Transverse colon (tissue), 4 donors: ENCODE data around the gene ANO1. TPM values are rescaled to one million over a fixed set of nuclear protein-coding genes. Genes with fewer than 3 reads are reported as not detected.

Source experiments
- DNase-seq: peaks from one replicate; pipeline ENCODE4 v3.0.0-alpha.2; 2019
- H3K27ac ChIP-seq, 4 donors: fragments of 200-600 bp; sonication (generic); 2 replicates each; pipeline ENCODE4 v1.5.1; 2016 to 2018; ENCODE audit warnings: inconsistent platforms in 4 of 4
- H3K27me3 ChIP-seq: fragments of 200-600 bp; sonication (generic); 2 replicates; pipeline ENCODE4 v1.5.1; 2017; ENCODE audit warnings: inconsistent platforms
- H3K36me3 ChIP-seq, 4 donors: fragments of 200-600 bp; sonication (generic); 2 replicates each; pipeline ENCODE4 v1.5.1; 2017 to 2019; ENCODE audit warnings: inconsistent platforms in 4 of 4
- H3K4me1 ChIP-seq, 4 donors: fragments of 200-600 bp; sonication (generic); 2 replicates each; pipeline ENCODE4 v1.5.1; 2017 to 2020; ENCODE audit warnings: inconsistent platforms in 4 of 4
- H3K4me3 ChIP-seq, 4 donors: fragments of 200-600 bp; sonication (generic); 1 replicate in 1 of 4; 2 replicates in 3 of 4; pipeline versions ENCODE4 v1.5.1 to v1.6.1; 2017 to 2019; ENCODE audit warnings: inconsistent platforms in 4 of 4
- H3K9me3 ChIP-seq, 2 donors: fragments of 200-600 bp; sonication (generic); 2 replicates each; pipeline ENCODE4 v1.5.1; 2017 to 2019; ENCODE audit warnings: inconsistent platforms in 2 of 2
- CTCF ChIP-seq, 5 experiments: fragments of 200-600 bp in 3 of 5; fragments of 450-650 bp in 2 of 5; sonication (generic) in 3 of 5; IDR thresholded peaks; 1 replicate in 2 of 5; 2 replicates in 3 of 5; pipeline ENCODE4 v1.5.1; 2016 to 2017; ENCODE audit warnings: antibody characterized with exemption in 5 of 5, inconsistent platforms in 3 of 5, mild to moderate bottlenecking in 2 of 5, moderate library complexity in 1 of 5
- EP300 ChIP-seq: sonication (generic); formaldehyde crosslinking; IDR thresholded peaks from one replicate; pipeline ENCODE4 v1.6.1; 2017; ENCODE audit warnings: antibody characterized with exemption, low read depth
- POLR2A ChIP-seq: fragments of 450-650 bp; IDR thresholded peaks from one replicate; pipeline ENCODE4 v1.6.1; 2016; ENCODE audit warnings: antibody characterized with exemption, mild to moderate bottlenecking, moderate library complexity
- POLR2AphosphoS5 ChIP-seq, 3 donors: sonication (generic); formaldehyde crosslinking; IDR thresholded peaks; one replicate each; pipeline ENCODE4 v1.6.1; 2016; ENCODE audit warnings: antibody characterized with exemption in 3 of 3
- WGBS, 2 donors: methylation state at CpG; one replicate each; pipeline ENCODE4 v1.1.5; 2018; ENCODE audit warnings: low coverage in 1 of 2; 5-methylcytosine and 5-hydroxymethylcytosine counted together
- in situ Hi-C, 4 donors: fragments of 200-750 bp; cut with MboI; loops; one replicate each; pipeline versions ENCODE4 v1.15.0 to v1.15.1; 2017; ENCODE audit warnings: low sequenced_read_pairs in 3 of 4, low pct_ligation_motif_present in 1 of 4, low pct_unique_long_range_greater_than_20kb in 1 of 4
- intact Hi-C: fragments of 100-400 bp; cut with DNase I; formaldehyde crosslinking; loops from one replicate; pipeline ENCODE4 v1.15.1; 2023; ENCODE audit warnings: low total_unique reads
- total RNA-seq, 4 donors: library from RNA; depleted of rRNA; stranded (reverse); fragments of >200 nt; gene quantifications; one replicate each; pipeline ENCODE4 v1.1.0, GENCODE V29; 2016

Gene ANO1
- total RNA-seq, 4 donors from 2014 or later = 7.9 to 20.9 (median 11.3) TPM

- Histone ChIP-seq H3K27me3 (peaks cover 31% of the 10 kb centered on the region), H3K4me1 (peaks cover 0 to 7% (median 4%) of the 10 kb centered on the region in 4 donors), H3K27ac (no peak overlapping the region), H3K9me3 (no peaks in the 10 kb centered on the region), H3K4me3 (no peak overlapping the region), H3K36me3 (no peaks in the 10 kb centered on the region)
- no peak for DNase-seq
- TF ChIP-seq EP300 (no peak), POLR2AphosphoS5 (IDR thresholded peaks at IDR 0.05) (no peak), CTCF (IDR thresholded peaks at IDR 0.05) (no peak)
- WGBS, 2 donors = 76 to 90% methylated on average over 12 to 15 of the region's 15 CpGs
- intact Hi-C loops (no loop called here), in situ Hi-C loops (no loop called here)
Measured at GRCh38 chr11:70139785-70140410, 61.8 kb downstream of the ANO1 start.

GRCh38 chr11:70140711-70141485 lies 62.8 kb downstream of the ANO1 start:
- no peak overlapping the region for H3K27ac ChIP-seq
- peaks cover 36% of the 10 kb centered on the region for H3K27me3 ChIP-seq
- 49 to 74% methylated on average over 4 to 24 of the region's 24 CpGs for WGBS, 2 donors
- DNase-seq = no peak
- no peaks in the 10 kb centered on the region for H3K9me3 ChIP-seq
- intact Hi-C loops (no loop called here), in situ Hi-C loops (no loop called here)
- TF ChIP-seq EP300 = no peak
- TF ChIP-seq POLR2A = no peak
- TF ChIP-seq CTCF (IDR thresholded peaks at IDR 0.05) = no peak
- no peak for TF ChIP-seq POLR2AphosphoS5 (IDR thresholded peaks at IDR 0.05)
- H3K4me3 ChIP-seq = no peak overlapping the region
- H3K36me3 ChIP-seq = no peaks in the 10 kb centered on the region
- peaks cover 0 to 7% (median 4%) of the 10 kb centered on the region in 4 donors for H3K4me1 ChIP-seq

GRCh38 chr11:70141486-70142220 lies 63.5 kb downstream of the ANO1 start:
- WGBS, 2 donors = 41 to 57% methylated on average over 8 to 20 of the region's 20 CpGs
- H3K4me1 ChIP-seq = peaks cover 0 to 7% (median 4%) of the 10 kb centered on the region in 4 donors
- no peak for DNase-seq
- H3K36me3 ChIP-seq = no peaks in the 10 kb centered on the region
- H3K4me3 ChIP-seq = no peak overlapping the region
- intact Hi-C loops = no loop called here
- peaks cover 39% of the 10 kb centered on the region for H3K27me3 ChIP-seq
- no peak overlapping the region for H3K27ac ChIP-seq
- in situ Hi-C loops = no loop called here
- no peaks in the 10 kb centered on the region for H3K9me3 ChIP-seq
- no peak for TF ChIP-seq EP300

- Histone ChIP-seq H3K9me3 (no peaks in the 10 kb centered on the region), H3K4me1 (peaks cover 0 to 7% (median 4%) of the 10 kb centered on the region in 4 donors), H3K36me3 (no peaks in the 10 kb centered on the region), H3K27ac (no peak overlapping the region), H3K4me3 (no peak overlapping the region), H3K27me3 (peaks cover 46% of the 10 kb centered on the region)
- TF ChIP-seq POLR2AphosphoS5 (IDR thresholded peaks at IDR 0.05) = no peak
- TF ChIP-seq POLR2A = no peak
- no peak for TF ChIP-seq CTCF (IDR thresholded peaks at IDR 0.05)
- no peak for TF ChIP-seq EP300
- 57% methylated on average over 14 of the region's 14 CpGs; no CpG with 5 or more reads in 1 of the 2 donors for WGBS, 2 donors
- in situ Hi-C loops = no loop called here
- intact Hi-C loops = no loop called here
- no peak for DNase-seq
Measured at GRCh38 chr11:70142221-70142875, 64.2 kb downstream of the ANO1 start.
